Heart left ventricle (tissue), 16 donors: ENCODE measurements around the gene MAP7D1. TPM values are rescaled to one million over a fixed set of nuclear protein-coding genes. Genes with fewer than 3 reads are reported as not detected.

Source experiments
- ATAC-seq, 4 donors: fragments of 200-7000 bp; cut with Tn5 transposase; one replicate each; pipeline ENCODE4 v1.9.1; 2020 to 2022; ENCODE audit warnings: moderate library complexity in 4 of 4, mild to moderate bottlenecking in 3 of 4, moderate number of reproducible peaks in 1 of 4
- DNase-seq, 5 donors: peaks; one replicate each; pipeline ENCODE4 v3.0.0-alpha.2; 2020
- H3K27ac ChIP-seq, 12 donors: fragments of 200-600 bp; sonication (generic) in 4 of 12; one replicate each; pipeline versions ENCODE4 v1.5.0 to v1.8.0; 2016 to 2022; ENCODE audit warnings: mild to moderate bottlenecking in 2 of 12
- H3K27me3 ChIP-seq, 9 donors: fragments of 200-600 bp; sonication (generic) in 2 of 9; one replicate each; pipeline versions ENCODE4 v1.5.1 to v1.8.0; 2016 to 2022; ENCODE audit warnings: mild to moderate bottlenecking in 3 of 9
- H3K36me3 ChIP-seq, 9 donors: fragments of 200-600 bp; sonication (generic) in 2 of 9; one replicate each; pipeline versions ENCODE4 v1.5.0 to v1.8.0; 2018 to 2022; ENCODE audit warnings: mild to moderate bottlenecking in 2 of 9
- H3K4me1 ChIP-seq, 12 donors: fragments of 200-600 bp; sonication (generic) in 4 of 12; one replicate each; pipeline versions ENCODE4 v1.5.0 to v1.8.0; 2016 to 2022; ENCODE audit warnings: mild to moderate bottlenecking in 3 of 12
- H3K4me3 ChIP-seq, 12 donors: fragments of 200-600 bp; sonication (generic) in 4 of 12; one replicate each; pipeline versions ENCODE4 v1.5.0 to v1.8.0; 2017 to 2022; ENCODE audit warnings: mild to moderate bottlenecking in 9 of 12, moderate library complexity in 4 of 12
- H3K9me3 ChIP-seq, 12 donors: fragments of 200-600 bp; sonication (generic) in 4 of 12; one replicate each; pipeline versions ENCODE4 v1.5.0 to v1.8.0; 2016 to 2022; ENCODE audit warnings: mild to moderate bottlenecking in 1 of 12
- CTCF ChIP-seq, 12 donors: fragments of 200-600 bp; sonication (generic) in 4 of 12; IDR thresholded peaks; one replicate each; pipeline versions ENCODE4 v1.5.0 to v1.8.0; 2018 to 2022; ENCODE audit warnings: antibody characterized with exemption in 12 of 12, mild to moderate bottlenecking in 5 of 12
- POLR2A ChIP-seq, 2 donors: fragments of 450-650 bp; IDR thresholded peaks; one replicate each; pipeline ENCODE4 v1.6.1; 2017; ENCODE audit warnings: antibody characterized with exemption in 2 of 2, mild to moderate bottlenecking in 2 of 2, moderate library complexity in 2 of 2
- WGBS, 4 donors: extraction: QIAGEN DNeasy Blood & Tissue Kit in 2 of 4; methylation state at CpG; one replicate each; pipeline versions ENCODE4 v1.1.5 to v1.1.7; 2013 to 2018; 5-methylcytosine and 5-hydroxymethylcytosine counted together
- intact Hi-C, 10 donors: fragments of 100-400 bp; cut with DNase I; formaldehyde crosslinking; loops; one replicate each; pipeline versions ENCODE4 v1.11.1 to v1.14.2; 2022
- polyA plus RNA-seq, 2 donors: library from polyadenylated mRNA; stranded (reverse); fragments of 200-250 nt; gene quantifications; one replicate each; pipeline ENCODE4 v1.2.3, GENCODE V29; 2013
- total RNA-seq, 9 donors: library from RNA; depleted of rRNA in 2 of 9; stranded (reverse); fragments of >200 nt in 2 of 9; fragmentation: NEBNext Ultra II Directional in 3 of 9; extraction: Animal tissue kit (Norgen Biotek cat#: 25700) in 3 of 9; gene quantifications; one replicate each; pipeline versions ENCODE4 v1.1.0 to v1.2.4, GENCODE V29; 2016 to 2023
- donor health status: ischemic (EF 13 %, LVEDD 7.1; RV severe dilation, severe dysfunction).
- donor health status: healthy with polysubstance abuse.
- donor health status: DM: no; HTN: yes; CAD: no.
- donor health status: DM: no; HTN: no; CAD: no.
- donor health status: ischemic (EF 25% LVEDD 6.9; RV normal size, moderate dysfunction).
- donor health status: ischemic (EF 25% LVEDD 5.7; RV mildly dilated, moderate dysfunction).
- donor health status: healthy.
- donor health status: DM: yes; HTN: yes; CAD: no.
- donor health status: ischemic (EF 35%, LVEDD 5.7; RV mildly dilated, moderate dysfunction).
- donor health status: nonischemic (EF 11% LVEDD 7.7; RV severe dilation, severe dysfunction).
- donor health status: DM: yes; HTN: yes; CAD: no.
- donor health status: PGD.
- donor health status: ischemic (EF 29% LVEDD 5.4; RV normal size, mild dysfunction).
- donor health status: nonischemic (EF 23%, LVEDD 6.1; RV moderate dilation, normal function).

Gene MAP7D1
- total and polyA plus RNA-seq, 11 donors, result 236 to 706 (median 328) TPM

DNA sequence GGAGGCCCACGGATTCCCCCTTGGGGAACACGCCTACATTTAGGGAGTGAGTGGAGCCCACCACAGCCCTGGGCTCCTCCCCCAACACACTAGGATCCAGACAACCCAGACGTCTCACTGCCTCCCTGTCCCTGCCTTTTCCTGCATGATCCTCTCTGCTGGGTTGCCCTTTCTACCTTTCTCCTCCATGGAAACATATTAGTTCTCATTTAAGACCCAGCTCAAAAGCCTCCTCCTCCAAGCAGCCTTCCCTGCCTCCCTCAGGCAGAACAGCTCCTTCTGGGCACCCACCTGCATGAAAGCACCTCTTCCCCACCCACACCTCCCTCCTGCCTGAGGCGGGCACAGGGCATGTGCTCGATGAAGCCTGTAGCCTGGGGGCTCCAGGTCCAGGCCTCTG lies 41.6 kb upstream of the MAP7D1 start:
- H3K27ac ChIP-seq, result peak overlapping the region in 1 of 12 donors; percentile 72
- no peak for TF ChIP-seq CTCF (IDR thresholded peaks at IDR 0.05)
- no peak for TF ChIP-seq POLR2A (IDR thresholded peaks at IDR 0.05)
- no peaks in the 10 kb centered on the region for H3K27me3 ChIP-seq
- H3K4me1 ChIP-seq, result peaks cover 0 to 15% (median 0%) of the 10 kb centered on the region in 12 donors
- ATAC-seq (no peak), DNase-seq (no peak)
- no peaks in the 10 kb centered on the region for H3K9me3 ChIP-seq
- WGBS, 4 donors, result 67 to 79% (median 69%) methylated on average over 5 of the region's 5 CpGs
- intact Hi-C loops, result no loop called here
- H3K36me3 ChIP-seq, result no peaks in the 10 kb centered on the region
- H3K4me3 ChIP-seq, result no peak overlapping the region

DNA sequence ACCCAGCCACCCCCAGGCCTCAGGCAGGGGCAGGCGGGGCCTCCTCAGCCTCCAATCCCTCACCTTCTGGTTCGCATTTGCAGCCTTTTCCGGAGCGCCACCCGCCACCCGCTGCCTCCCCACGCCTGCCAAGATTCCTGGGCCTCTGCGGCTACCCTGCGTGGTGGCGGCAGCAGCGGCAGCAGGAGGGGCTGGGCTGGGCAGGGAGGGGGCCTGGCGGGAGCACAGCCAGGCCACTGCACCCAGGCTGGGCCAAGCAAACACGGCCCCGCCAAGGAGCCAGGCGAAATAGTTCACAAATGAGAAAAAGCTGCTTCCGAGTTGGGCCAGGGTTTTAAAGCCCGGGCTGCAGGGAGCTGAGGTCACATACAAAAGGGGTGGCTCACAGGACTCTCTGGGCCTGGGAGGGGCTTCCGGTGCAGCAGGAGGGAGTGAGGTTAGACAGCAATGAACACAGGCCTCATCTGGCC lies 40.7 kb upstream of the MAP7D1 start:
- Histone ChIP-seq H3K4me1 (peaks cover 0 to 23% (median 0%) of the 10 kb centered on the region in 12 donors), H3K27ac (peak overlapping the region in 5 of 12 donors; percentile 23 to 72 (median 37)), H3K27me3 (no peaks in the 10 kb centered on the region), H3K4me3 (no peak overlapping the region), H3K9me3 (no peaks in the 10 kb centered on the region), H3K36me3 (no peaks in the 10 kb centered on the region)
- DNase-seq (no peak), ATAC-seq (peak; percentile 25 to 72 (median 64))
- intact Hi-C loops, result no loop called here
- TF ChIP-seq POLR2A (IDR thresholded peaks at IDR 0.05) (no peak), CTCF (IDR thresholded peaks at IDR 0.05) (no peak)
- WGBS, 4 donors, result 62 to 87% (median 63%) methylated on average over 7 to 18 of the region's 18 CpGs

GRCh38 chr1:36115931-36116330 lies 40.0 kb upstream of the MAP7D1 start:
- no peak for TF ChIP-seq POLR2A (IDR thresholded peaks at IDR 0.05)
- no peak for TF ChIP-seq CTCF (IDR thresholded peaks at IDR 0.05)
- peaks cover 0 to 23% (median 0%) of the 10 kb centered on the region in 12 donors for H3K4me1 ChIP-seq
- peak overlapping the region in 1 of 12 donors; percentile 34 for H3K27ac ChIP-seq
- no peaks in the 10 kb centered on the region for H3K27me3 ChIP-seq
- intact Hi-C loops, result no loop called here
- ATAC-seq (peak in 3 of 4 donors; percentile 12 to 32 (median 29)), DNase-seq (no peak)
- 62 to 73% (median 70%) methylated on average over 5 of the region's 5 CpGs for WGBS, 4 donors
- no peaks in the 10 kb centered on the region for H3K9me3 ChIP-seq
- no peak overlapping the region for H3K4me3 ChIP-seq
- H3K36me3 ChIP-seq, result no peaks in the 10 kb centered on the region

DNA sequence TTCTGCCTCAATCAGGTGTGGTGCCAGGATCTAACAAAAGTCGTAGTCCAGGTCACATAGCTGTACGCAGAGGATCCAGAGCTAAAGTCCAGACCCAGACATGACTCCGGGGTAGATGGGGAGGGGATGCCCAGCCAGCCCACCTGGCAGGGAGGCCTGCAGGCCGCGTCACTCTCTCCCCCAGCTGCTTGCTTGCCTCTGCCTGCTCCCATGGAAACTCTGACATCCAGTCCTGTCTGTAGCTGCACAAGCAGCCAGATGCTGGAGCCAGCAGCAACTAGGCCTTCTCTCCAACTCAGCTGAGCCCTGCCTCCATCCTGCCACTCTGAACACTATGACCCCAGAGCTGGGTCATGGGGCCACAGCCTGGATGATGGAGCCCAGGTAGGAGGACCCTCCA lies 39.1 kb upstream of the MAP7D1 start:
- Histone ChIP-seq H3K27ac (no peak overlapping the region), H3K4me3 (no peak overlapping the region), H3K4me1 (peaks cover 0 to 23% (median 0%) of the 10 kb centered on the region in 12 donors), H3K36me3 (no peaks in the 10 kb centered on the region), H3K9me3 (no peaks in the 10 kb centered on the region), H3K27me3 (no peaks in the 10 kb centered on the region)
- WGBS, 4 donors, result 88 to 92% (median 91%) methylated on average over 5 of the region's 5 CpGs
- ATAC-seq (no peak), DNase-seq (no peak)
- TF ChIP-seq POLR2A (IDR thresholded peaks at IDR 0.05) (no peak), CTCF (IDR thresholded peaks at IDR 0.05) (no peak)
- intact Hi-C loops, result no loop called here
